GM23338 (cell line): ENCODE results near the gene DSE. TPM values are rescaled to one million over a fixed set of nuclear protein-coding genes. Genes with fewer than 3 reads are reported as not detected.

Experiments used
- ATAC-seq: fragments of 200-7000 bp; cut with Tn5 transposase; 3 replicates; pipeline ENCODE4 v1.9.1; 2020
- DNase-seq: peaks from one replicate; pipeline ENCODE4 v3.0.0-alpha.2; 2015; ENCODE audit warnings: low spot score
- H2AFZ ChIP-seq: fragments of 200-600 bp; sonication (generic); 2 replicates; pipeline ENCODE4 v1.8.0; 2016; ENCODE audit warnings: antibody characterized with exemption, mild to moderate bottlenecking, moderate library complexity
- H3F3A ChIP-seq: fragments of 200-600 bp; sonication (generic); replicated peaks from 2 replicates; pipeline ENCODE4 v1.8.0; 2017; ENCODE audit warnings: antibody characterized with exemption, mixed run types, low read depth
- H3K27ac ChIP-seq: fragments of 200-600 bp; sonication (generic); 2 replicates; pipeline ENCODE4 v1.6.1; 2016; ENCODE audit warnings: low read depth
- H3K27me3 ChIP-seq: fragments of 200-600 bp; sonication (generic); 2 replicates; pipeline ENCODE4 v1.8.0; 2016; ENCODE audit warnings: mild to moderate bottlenecking, mixed run types, moderate library complexity; ENCODE audit not compliant: insufficient read depth
- H3K36me3 ChIP-seq: fragments of 200-600 bp; sonication (generic); 2 replicates; pipeline ENCODE4 v1.8.0; 2016; ENCODE audit warnings: mild to moderate bottlenecking; ENCODE audit not compliant: insufficient read depth
- H3K4me1 ChIP-seq: fragments of 200-600 bp; sonication (generic); 2 replicates; pipeline ENCODE4 v1.8.0; 2016; ENCODE audit warnings: mild to moderate bottlenecking, moderate library complexity; ENCODE audit not compliant: insufficient read depth
- H3K4me2 ChIP-seq: fragments of 200-600 bp; sonication (generic); 2 replicates; pipeline ENCODE4 v1.7.1; 2017; ENCODE audit warnings: mixed run types
- H3K4me3 ChIP-seq: fragments of 200-600 bp; sonication (generic); 2 replicates; pipeline ENCODE4 v1.6.1; 2016; ENCODE audit warnings: mixed run types
- H3K79me2 ChIP-seq: fragments of 200-600 bp; sonication (generic); replicated peaks from 2 replicates; pipeline ENCODE4 v1.8.0; 2017; ENCODE audit warnings: mild to moderate bottlenecking; ENCODE audit not compliant: insufficient read depth
- H3K9me2 ChIP-seq: fragments of 200-600 bp; sonication (generic); 2 replicates; pipeline ENCODE4 v1.8.0; 2017; ENCODE audit not compliant: insufficient read depth
- H4K20me1 ChIP-seq: fragments of 200-600 bp; sonication (generic); replicated peaks from 2 replicates; pipeline ENCODE4 v1.8.0; 2017; ENCODE audit warnings: mild to moderate bottlenecking; ENCODE audit not compliant: insufficient read depth
- H3K27ac Mint-ChIP-seq: 2 replicates; pipeline ENCODE4 v1.8.0; 2020; ENCODE audit warnings: inconsistent platforms, mild to moderate bottlenecking, moderate library complexity, mixed read lengths
- H3K27me3 Mint-ChIP-seq: 3 replicates; pipeline ENCODE4 v1.8.0; 2022; ENCODE audit warnings: low read depth, mild to moderate bottlenecking, moderate library complexity, mixed read lengths, inconsistent platforms; ENCODE audit not compliant: insufficient read depth, poor library complexity
- H3K36me3 Mint-ChIP-seq: 3 replicates; pipeline ENCODE4 v1.8.0; 2021; ENCODE audit warnings: low read depth, mild to moderate bottlenecking, inconsistent platforms, moderate library complexity, mixed read lengths
- H3K4me1 Mint-ChIP-seq: 3 replicates; pipeline ENCODE4 v1.8.0; 2020; ENCODE audit warnings: mild to moderate bottlenecking, inconsistent platforms, mixed read lengths
- H3K4me3 Mint-ChIP-seq: 3 replicates; pipeline ENCODE4 v1.8.0; 2021; ENCODE audit warnings: moderate library complexity, mild to moderate bottlenecking, inconsistent platforms, mixed read lengths
- H3K9me3 Mint-ChIP-seq: 3 replicates; pipeline ENCODE4 v1.8.0; 2020; ENCODE audit warnings: moderate library complexity, mild to moderate bottlenecking, inconsistent platforms, mixed read lengths
- CREB1 ChIP-seq: fragments of 250-450 bp; sonication (Bioruptor Pico); IDR thresholded peaks from 2 replicates; pipeline ENCODE4 v1.5.0; 2020; ENCODE audit warnings: low read depth, mild to moderate bottlenecking, moderate library complexity
- NANOG ChIP-seq: IDR thresholded peaks from 2 replicates; pipeline ENCODE4 v1.6.1; 2016; ENCODE audit warnings: antibody characterized with exemption, borderline replicate concordance
- POLR2AphosphoS5 ChIP-seq: IDR thresholded peaks from 2 replicates; pipeline ENCODE4 v1.6.1; 2016; ENCODE audit warnings: antibody characterized with exemption, low read depth
- STAT1 ChIP-seq: IDR thresholded peaks from one replicate; pipeline ENCODE4 v1.6.1; 2016; ENCODE audit warnings: antibody characterized with exemption; ENCODE audit not compliant: unreplicated experiment
- ZNF331 ChIP-seq: fragments of 250-450 bp; sonication (Bioruptor Pico); IDR thresholded peaks from 2 replicates; pipeline ENCODE4 v1.5.0; 2020; ENCODE audit warnings: low read depth, mild to moderate bottlenecking, moderate library complexity
- polyA plus RNA-seq: library from polyadenylated mRNA; unstranded; fragments of >200 nt; fragmentation: Nextera tagmentation; extraction: Ambion mirVana; gene quantifications from 2 replicates; pipeline ENCODE4 v1.2.1, GENCODE V29; 2016
- total RNA-seq: library from RNA; depleted of rRNA; stranded (reverse); fragments of >200 nt; shearing (Covaris generic); gene quantifications from 2 replicates; pipeline ENCODE4 v1.2.3, GENCODE V29; 2014
- TF ChIP-seq, protein P1 (sequence below): IDR thresholded peaks from 2 replicates; pipeline ENCODE4 v1.6.1; 2016; ENCODE audit warnings: antibody characterized with exemption
- TF ChIP-seq, protein P2 (sequence below): IDR thresholded peaks from one replicate; pipeline ENCODE4 v1.6.1; 2018; ENCODE audit warnings: antibody characterized with exemption; ENCODE audit not compliant: unreplicated experiment

Gene DSE
- total and polyA plus RNA-seq, 2 experiments from 2014 or later = 18.8 to 45.2 TPM

DNA sequence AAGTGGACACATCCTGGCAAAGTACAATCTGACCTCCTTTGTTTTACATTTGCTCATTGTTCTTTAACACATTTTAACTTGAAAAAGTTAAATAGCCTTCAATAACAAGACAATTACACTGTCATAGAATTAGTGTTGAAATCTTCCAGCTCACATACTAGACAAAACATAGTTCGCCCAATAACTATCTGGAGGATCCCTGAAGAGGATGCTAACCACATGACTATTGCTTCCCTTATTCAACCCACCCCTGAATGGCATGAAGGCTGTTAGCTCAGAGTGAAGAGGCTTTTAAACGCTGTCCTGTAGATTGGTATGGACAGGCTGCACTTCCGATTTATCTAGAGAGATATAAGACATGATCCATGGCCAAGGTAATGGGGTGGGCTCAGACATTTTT, 15.0 kb upstream of the DSE start:
- Histone ChIP-seq H2AFZ (no peak overlapping the region), H3K27me3 (no peaks in the 10 kb centered on the region), H3K9me2 (no peaks in the 10 kb centered on the region), H3K4me1 (no peaks in the 10 kb centered on the region), H3K4me2 (no peak overlapping the region), H3K79me2 (no peaks in the 10 kb centered on the region), H4K20me1 (no peaks in the 10 kb centered on the region), H3K4me3 (no peak overlapping the region), H3K36me3 (no peaks in the 10 kb centered on the region), H3F3A (no peaks in the 10 kb centered on the region), H3K27ac (no peak overlapping the region)
- Mint-ChIP-seq H3K4me3 (no peak overlapping the region), H3K9me3 (no peaks in the 10 kb centered on the region), H3K27me3 (no peaks in the 10 kb centered on the region), H3K4me1 (peaks cover 16% of the 10 kb centered on the region), H3K36me3 (0 out of 3 replicates have a peak, but pooled peaks cover 2% of the 10 kb centered on the region), H3K27ac (no peak overlapping the region)
- ATAC-seq (no peak), DNase-seq (no peak)
- no peak for TF ChIP-seq POLR2AphosphoS5
- TF ChIP-seq, protein P1, sequence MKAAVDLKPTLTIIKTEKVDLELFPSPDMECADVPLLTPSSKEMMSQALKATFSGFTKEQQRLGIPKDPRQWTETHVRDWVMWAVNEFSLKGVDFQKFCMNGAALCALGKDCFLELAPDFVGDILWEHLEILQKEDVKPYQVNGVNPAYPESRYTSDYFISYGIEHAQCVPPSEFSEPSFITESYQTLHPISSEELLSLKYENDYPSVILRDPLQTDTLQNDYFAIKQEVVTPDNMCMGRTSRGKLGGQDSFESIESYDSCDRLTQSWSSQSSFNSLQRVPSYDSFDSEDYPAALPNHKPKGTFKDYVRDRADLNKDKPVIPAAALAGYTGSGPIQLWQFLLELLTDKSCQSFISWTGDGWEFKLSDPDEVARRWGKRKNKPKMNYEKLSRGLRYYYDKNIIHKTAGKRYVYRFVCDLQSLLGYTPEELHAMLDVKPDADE = no peak
- no peak for TF ChIP-seq CREB1 (CRISPR knock-in tag)
- TF ChIP-seq, protein P2, sequence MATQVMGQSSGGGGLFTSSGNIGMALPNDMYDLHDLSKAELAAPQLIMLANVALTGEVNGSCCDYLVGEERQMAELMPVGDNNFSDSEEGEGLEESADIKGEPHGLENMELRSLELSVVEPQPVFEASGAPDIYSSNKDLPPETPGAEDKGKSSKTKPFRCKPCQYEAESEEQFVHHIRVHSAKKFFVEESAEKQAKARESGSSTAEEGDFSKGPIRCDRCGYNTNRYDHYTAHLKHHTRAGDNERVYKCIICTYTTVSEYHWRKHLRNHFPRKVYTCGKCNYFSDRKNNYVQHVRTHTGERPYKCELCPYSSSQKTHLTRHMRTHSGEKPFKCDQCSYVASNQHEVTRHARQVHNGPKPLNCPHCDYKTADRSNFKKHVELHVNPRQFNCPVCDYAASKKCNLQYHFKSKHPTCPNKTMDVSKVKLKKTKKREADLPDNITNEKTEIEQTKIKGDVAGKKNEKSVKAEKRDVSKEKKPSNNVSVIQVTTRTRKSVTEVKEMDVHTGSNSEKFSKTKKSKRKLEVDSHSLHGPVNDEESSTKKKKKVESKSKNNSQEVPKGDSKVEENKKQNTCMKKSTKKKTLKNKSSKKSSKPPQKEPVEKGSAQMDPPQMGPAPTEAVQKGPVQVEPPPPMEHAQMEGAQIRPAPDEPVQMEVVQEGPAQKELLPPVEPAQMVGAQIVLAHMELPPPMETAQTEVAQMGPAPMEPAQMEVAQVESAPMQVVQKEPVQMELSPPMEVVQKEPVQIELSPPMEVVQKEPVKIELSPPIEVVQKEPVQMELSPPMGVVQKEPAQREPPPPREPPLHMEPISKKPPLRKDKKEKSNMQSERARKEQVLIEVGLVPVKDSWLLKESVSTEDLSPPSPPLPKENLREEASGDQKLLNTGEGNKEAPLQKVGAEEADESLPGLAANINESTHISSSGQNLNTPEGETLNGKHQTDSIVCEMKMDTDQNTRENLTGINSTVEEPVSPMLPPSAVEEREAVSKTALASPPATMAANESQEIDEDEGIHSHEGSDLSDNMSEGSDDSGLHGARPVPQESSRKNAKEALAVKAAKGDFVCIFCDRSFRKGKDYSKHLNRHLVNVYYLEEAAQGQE = no peak
- no peak for TF ChIP-seq STAT1
- no peak for TF ChIP-seq NANOG

DNA sequence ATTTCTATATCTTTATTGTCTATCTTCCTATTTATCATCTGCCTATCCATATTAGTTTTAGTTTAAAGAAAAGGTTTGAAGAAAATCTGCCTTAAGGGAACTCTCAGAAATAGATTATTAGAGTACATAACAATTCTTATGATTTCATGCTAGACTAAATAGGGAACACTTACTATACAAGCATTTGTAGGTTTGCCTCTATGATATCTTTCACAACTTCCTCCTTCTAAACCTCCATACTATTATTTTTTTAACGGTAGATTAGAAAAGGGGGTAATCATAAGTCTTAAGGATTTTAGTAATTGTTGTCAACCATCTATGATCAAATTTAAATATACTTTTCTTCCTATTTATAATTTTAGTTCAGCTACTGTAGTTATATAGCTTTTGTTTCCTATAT, 11.6 kb upstream of the DSE start:
- Histone ChIP-seq H3K9me2 (no peaks in the 10 kb centered on the region), H3K27ac (no peak overlapping the region), H3K27me3 (no peaks in the 10 kb centered on the region), H2AFZ (no peak overlapping the region), H3K36me3 (no peaks in the 10 kb centered on the region), H3K79me2 (no peaks in the 10 kb centered on the region), H3F3A (no peaks in the 10 kb centered on the region), H4K20me1 (no peaks in the 10 kb centered on the region), H3K4me3 (no peak overlapping the region), H3K4me1 (no peaks in the 10 kb centered on the region), H3K4me2 (no peak overlapping the region)
- ATAC-seq (no peak), DNase-seq (no peak)
- H3K9me3 Mint-ChIP-seq = no peaks in the 10 kb centered on the region
- H3K4me3 Mint-ChIP-seq = no peak overlapping the region
- peaks cover 13% of the 10 kb centered on the region; the same call in 2 of the 3 replicates for H3K4me1 Mint-ChIP-seq
- 0 out of 3 replicates have a peak, but pooled peaks cover 2% of the 10 kb centered on the region for H3K36me3 Mint-ChIP-seq
- H3K27ac Mint-ChIP-seq = no peak overlapping the region
- no peaks in the 10 kb centered on the region for H3K27me3 Mint-ChIP-seq
- TF ChIP-seq ZNF331 (CRISPR knock-in tag) = no peak
- TF ChIP-seq POLR2AphosphoS5 = no peak
